Mesodermal cell (in vitro differentiated cells): ENCODE data around the gene CEP89.
"Not testable (repeated sequence)": the region's sequence is repeated elsewhere in the genome, so short reads cannot be mapped to it uniquely, and the experiment has no call there.

Experiments used
- H3K27ac ChIP-seq: 2 replicates; pipeline ENCODE4 v1.7.0; 2013; ENCODE audit warnings: mild to moderate bottlenecking, low read depth, low read length, moderate library complexity; ENCODE audit not compliant: severe bottlenecking
- H3K36me3 ChIP-seq: 2 replicates; pipeline ENCODE4 v1.7.1; 2013; ENCODE audit warnings: mild to moderate bottlenecking, low read length, moderate library complexity; ENCODE audit not compliant: control insufficient read depth, insufficient read depth
- H3K4me1 ChIP-seq: one replicate; pipeline ENCODE4 v1.7.1; 2013; ENCODE audit warnings: mild to moderate bottlenecking, low read length; ENCODE audit not compliant: insufficient read depth, control insufficient read depth, poor library complexity, severe bottlenecking
- H3K4me3 ChIP-seq: 2 replicates; pipeline ENCODE4 v1.7.0; 2013; ENCODE audit warnings: low read length, control low read depth, mild to moderate bottlenecking; ENCODE audit not compliant: insufficient read depth, poor library complexity, severe bottlenecking; ENCODE audit errors: extremely low read depth
- H3K9me3 ChIP-seq: 2 replicates; pipeline ENCODE4 v1.7.1; 2013; ENCODE audit warnings: mild to moderate bottlenecking, low read length, moderate library complexity; ENCODE audit not compliant: control insufficient read depth
- WGBS, 2 experiments: methylation state at CpG; one replicate each; pipeline ENCODE4 v1.1.5; 2013; ENCODE audit warnings: missing lambda C conversion rate in 2 of 2; ENCODE audit not compliant: insufficient coverage in 2 of 2; 5-methylcytosine and 5-hydroxymethylcytosine counted together

Gene CEP89

GRCh38 chr19:32862741-32863140 is 109.0 kb downstream of the CEP89 start:
- Histone ChIP-seq H3K27ac (no peak overlapping the region), H3K9me3 (no peaks in the 10 kb centered on the region), H3K36me3 (no peaks in the 10 kb centered on the region), H3K4me3 (no peak overlapping the region), H3K4me1 (no peaks in the 10 kb centered on the region)
- WGBS, 2 experiments = 94 to 97% methylated on average over 10 of the region's 14 CpGs

- H3K36me3 ChIP-seq = no peaks in the 10 kb centered on the region
- H3K4me3 ChIP-seq = no peak overlapping the region
- WGBS, 2 experiments = 91 to 92% methylated on average over 18 to 19 of the region's 19 CpGs
- H3K27ac ChIP-seq = no peak overlapping the region
- H3K9me3 ChIP-seq = no peaks in the 10 kb centered on the region
- H3K4me1 ChIP-seq = no peaks in the 10 kb centered on the region
Observed at GRCh38 chr19:32862173-32862572, 109.6 kb downstream of the CEP89 start.

- 83 to 97% methylated on average over 2 to 3 of the region's 3 CpGs for WGBS, 2 experiments
- Histone ChIP-seq H3K4me3 (no peak overlapping the region), H3K4me1 (no peaks in the 10 kb centered on the region), H3K27ac (no peak overlapping the region), H3K36me3 (no peaks in the 10 kb centered on the region), H3K9me3 (no peaks in the 10 kb centered on the region)
Observed at GRCh38 chr19:32861596-32861995, 110.2 kb downstream of the CEP89 start.

GRCh38 chr19:32859591-32859990 is 112.2 kb downstream of the CEP89 start:
- Histone ChIP-seq H3K9me3 (no peaks in the 10 kb centered on the region), H3K27ac (no peak overlapping the region)
- 92% methylated on average over 18 to 19 of the region's 19 CpGs for WGBS, 2 experiments

GRCh38 chr19:32858559-32858958 is 113.2 kb downstream of the CEP89 start:
- H3K36me3 ChIP-seq = no peaks in the 10 kb centered on the region
- no peak overlapping the region for H3K27ac ChIP-seq
- H3K4me1 ChIP-seq = no peaks in the 10 kb centered on the region
- no peak overlapping the region for H3K4me3 ChIP-seq
- H3K9me3 ChIP-seq = no peaks in the 10 kb centered on the region
- WGBS, 2 experiments = 75 to 100% methylated on average over 4 to 8 of the region's 10 CpGs

More at GRCh38 chr19:32859591-32859990, 112.2 kb downstream of the CEP89 start:
- H3K4me3 ChIP-seq = no peak overlapping the region
- no peaks in the 10 kb centered on the region for H3K36me3 ChIP-seq
- H3K4me1 ChIP-seq = no peaks in the 10 kb centered on the region

GRCh38 chr19:32858155-32858554 is 113.6 kb downstream of the CEP89 start:
- H3K4me3 ChIP-seq = no peak overlapping the region
- no peaks in the 10 kb centered on the region for H3K36me3 ChIP-seq
- H3K27ac ChIP-seq = no peak overlapping the region
- H3K4me1 ChIP-seq = no peaks in the 10 kb centered on the region
- no peaks in the 10 kb centered on the region for H3K9me3 ChIP-seq
- WGBS, 2 experiments = 84 to 90% methylated on average over 13 of the region's 13 CpGs

- Histone ChIP-seq H3K9me3 (no peaks in the 10 kb centered on the region), H3K4me1 (no peaks in the 10 kb centered on the region), H3K4me3 (no peak overlapping the region), H3K36me3 (no peaks in the 10 kb centered on the region), H3K27ac (no peak overlapping the region)
- WGBS, 2 experiments = 82 to 100% methylated on average over 1 to 3 of the region's 5 CpGs
Observed at GRCh38 chr19:32857584-32857983, 114.2 kb downstream of the CEP89 start.

- H3K36me3 ChIP-seq, H3K4me1 ChIP-seq, H3K4me3 ChIP-seq, H3K27ac ChIP-seq, H3K9me3 ChIP-seq: not testable (repeated sequence)
- 91 to 100% methylated on average over 3 to 7 of the region's 7 CpGs for WGBS, 2 experiments
Observed at GRCh38 chr19:32856818-32857217, 114.9 kb downstream of the CEP89 start.

- Histone ChIP-seq H3K4me1 (no peaks in the 10 kb centered on the region), H3K9me3 (no peaks in the 10 kb centered on the region), H3K36me3 (no peaks in the 10 kb centered on the region), H3K27ac (no peak overlapping the region), H3K4me3 (no peak overlapping the region)
- WGBS, 2 experiments = 60 to 80% methylated on average over 1 to 2 of the region's 6 CpGs
Observed at GRCh38 chr19:32852216-32852615, 119.5 kb downstream of the CEP89 start.

- H3K4me3 ChIP-seq, H3K27ac ChIP-seq, H3K9me3 ChIP-seq, H3K4me1 ChIP-seq, H3K36me3 ChIP-seq: not testable (repeated sequence)
- WGBS, 2 experiments = no CpG with 5 or more reads among the region's 2 CpGs
Observed at GRCh38 chr19:32848035-32848434, 123.7 kb downstream of the CEP89 start.

GRCh38 chr19:32843716-32844245 is 128.0 kb downstream of the CEP89 start:
- no peak overlapping the region for H3K27ac ChIP-seq
- H3K4me3 ChIP-seq = no peak overlapping the region
- H3K36me3 ChIP-seq = no peaks in the 10 kb centered on the region
- 91 to 95% methylated on average over 17 to 18 of the region's 19 CpGs for WGBS, 2 experiments
- H3K4me1 ChIP-seq = no peaks in the 10 kb centered on the region
- H3K9me3 ChIP-seq = peaks cover 7% of the 10 kb centered on the region
